LoVo (cell line): ENCODE measurements around the gene VSTM2B.

Experiments used
- DNase-seq: peaks from one replicate; pipeline ENCODE4 v3.0.0-alpha.2; 2016; ENCODE audit warnings: low spot score

VSTM2B gene

GRCh38 chr19:29516358-29516725 is 9.5 kb upstream of the VSTM2B start:
- DNase-seq, result no peak

- DNase-seq, result no peak
These were observed 8.9 kb upstream of the VSTM2B start for GRCh38 chr19:29516821-29517395.

GRCh38 chr19:29517412-29517811 is 8.4 kb upstream of the VSTM2B start:
- DNase-seq, result no peak

DNA sequence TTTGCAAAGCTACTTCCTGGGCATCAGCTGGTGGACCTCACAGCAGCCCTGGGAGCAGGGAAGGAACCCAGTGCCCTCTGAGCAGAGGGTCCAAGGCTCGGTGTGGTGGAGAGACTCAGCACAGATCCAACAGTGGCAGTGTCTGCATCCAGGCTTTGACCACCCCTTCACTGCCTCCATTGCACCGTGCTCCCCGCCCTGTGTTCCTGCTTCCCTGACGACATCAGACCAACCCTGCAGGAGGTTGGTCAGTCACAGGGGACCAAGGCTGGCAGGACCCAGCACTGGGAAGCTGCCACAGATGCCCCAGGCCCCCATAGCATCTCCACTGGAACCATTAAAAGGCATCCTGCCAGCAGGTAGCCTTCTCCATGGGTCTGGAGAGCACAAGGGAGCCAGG is 7.8 kb upstream of the VSTM2B start:
- DNase-seq, result no peak

DNA sequence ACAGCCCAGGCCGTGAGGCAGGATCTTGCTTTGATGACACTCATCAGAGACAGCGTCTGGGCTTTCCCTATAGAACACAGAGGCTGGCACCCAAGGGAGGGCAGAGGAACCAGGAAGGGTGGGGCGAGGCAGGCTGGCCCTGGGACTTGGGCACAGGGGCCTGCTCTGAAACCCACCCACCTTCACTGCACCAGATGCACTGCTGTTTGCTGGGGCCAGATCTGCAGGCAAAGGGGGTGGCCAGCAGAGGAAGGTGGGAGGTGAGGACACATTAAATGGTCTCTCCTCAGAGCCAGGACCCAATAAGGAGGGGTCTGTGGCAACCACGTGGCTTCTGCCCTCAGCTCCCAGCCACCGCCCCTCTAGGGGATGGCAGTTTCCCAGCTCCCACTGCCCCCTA is 6.6 kb upstream of the VSTM2B start:
- no peak for DNase-seq

- DNase-seq, result no peak
These were observed 5.9 kb upstream of the VSTM2B start for GRCh38 chr19:29519931-29520330.

GRCh38 chr19:29520390-29520789 is 5.4 kb upstream of the VSTM2B start:
- DNase-seq, result no peak

- DNase-seq, result no peak
These were observed 4.3 kb upstream of the VSTM2B start for GRCh38 chr19:29521291-29522075.

DNA sequence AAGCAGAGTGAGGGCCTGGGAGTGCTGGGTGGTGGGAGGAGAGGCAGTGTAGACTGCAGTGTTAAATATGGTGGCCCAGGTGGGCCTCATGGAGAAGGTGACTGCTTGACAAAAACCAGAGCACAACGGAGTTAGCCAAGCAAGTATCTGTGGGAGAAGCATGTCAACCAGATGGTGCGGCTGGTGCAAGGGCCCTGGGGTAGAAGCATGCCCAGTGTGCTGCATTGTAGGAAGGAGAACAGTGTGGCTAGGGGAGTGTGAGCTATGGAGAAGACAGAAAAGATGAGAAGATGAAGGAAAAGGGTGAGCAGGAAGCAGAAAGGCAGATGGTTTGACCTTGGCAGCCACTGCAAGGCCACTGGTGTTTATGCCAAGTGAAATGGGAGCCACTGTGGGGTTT is 2.2 kb upstream of the VSTM2B start:
- no peak for DNase-seq

GRCh38 chr19:29524201-29524911 is 1.4 kb upstream of the VSTM2B start:
- DNase-seq, result no peak

DNA sequence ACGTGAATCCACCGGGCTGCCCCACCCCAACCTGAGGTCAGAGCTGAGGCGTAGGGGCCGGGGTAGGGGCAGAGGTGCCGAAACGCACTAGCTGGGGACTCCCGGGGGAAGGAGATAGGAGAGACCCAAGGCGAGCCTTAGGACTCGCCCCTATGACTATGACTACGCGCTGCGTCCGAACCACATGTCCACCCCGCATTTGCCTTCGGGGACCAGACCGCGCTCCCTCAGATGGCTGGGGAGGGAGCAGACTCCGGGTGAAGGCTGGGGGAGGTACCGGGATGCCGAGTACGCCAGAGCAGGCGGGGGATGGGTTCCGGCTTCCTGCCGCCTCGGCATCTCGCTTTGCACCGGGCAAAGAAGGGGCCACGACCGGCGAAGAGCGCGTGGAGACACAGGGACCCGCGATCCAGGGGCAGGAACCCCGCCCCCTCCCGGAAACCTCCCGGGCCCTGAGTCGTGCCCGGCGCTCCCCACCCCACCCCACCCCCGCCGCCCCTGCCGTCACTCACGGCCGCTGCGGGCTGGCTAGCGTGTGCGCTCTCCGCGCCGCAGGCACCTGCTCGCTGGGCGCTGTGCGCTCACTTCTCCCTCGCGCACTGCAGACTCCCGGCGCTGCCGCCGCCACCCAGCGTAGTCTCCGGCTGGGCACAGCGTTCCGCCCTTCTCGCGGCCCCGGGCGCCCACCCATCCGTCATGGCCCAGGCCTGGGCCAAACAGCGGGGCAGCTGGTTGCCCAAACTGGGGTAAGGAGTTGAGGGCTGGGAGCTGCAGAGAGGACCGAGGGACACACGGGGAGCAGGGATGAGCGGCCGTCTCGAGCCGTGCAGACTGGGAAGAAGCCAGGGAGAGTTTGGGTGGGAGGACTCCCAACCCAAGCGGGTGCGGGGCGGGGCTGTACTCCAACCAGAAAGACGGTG is 622 bp upstream of the VSTM2B start:
- no peak for DNase-seq

DNA sequence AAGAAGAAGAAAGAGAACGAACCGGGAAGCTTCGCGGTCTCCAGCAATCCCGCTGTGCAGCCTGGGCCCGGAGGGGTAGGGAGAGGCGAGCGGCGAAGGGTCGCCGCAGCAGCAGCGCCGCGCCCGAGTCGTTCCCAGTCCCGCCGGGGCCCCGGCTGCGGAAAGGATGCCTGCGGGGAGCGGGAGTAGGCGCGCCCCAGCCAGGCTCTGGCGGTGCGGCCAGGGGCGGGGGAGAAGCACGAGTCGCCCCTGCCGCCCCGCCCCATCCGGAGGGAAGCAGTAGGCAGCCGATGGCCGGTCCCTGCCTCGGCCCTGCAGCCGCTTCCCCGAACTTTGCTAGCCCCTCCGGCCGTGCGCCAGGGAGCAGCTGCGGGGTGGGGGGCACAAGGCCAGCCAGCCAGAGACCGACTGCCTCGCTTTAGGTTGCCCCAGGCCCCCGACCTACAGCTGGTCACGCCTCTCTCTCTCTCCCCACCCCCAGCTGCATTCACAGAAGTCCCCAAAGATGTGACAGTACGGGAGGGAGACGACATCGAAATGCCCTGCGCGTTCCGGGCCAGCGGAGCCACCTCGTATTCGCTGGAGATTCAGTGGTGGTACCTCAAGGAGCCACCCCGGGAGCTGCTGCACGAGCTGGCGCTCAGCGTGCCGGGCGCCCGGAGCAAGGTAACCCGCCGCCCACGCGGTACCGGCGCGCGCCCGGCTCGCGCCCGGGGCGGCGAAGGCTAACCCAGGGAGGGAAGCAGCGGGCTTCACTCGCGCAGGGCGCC is 1.1 kb downstream of the VSTM2B start:
- DNase-seq, result no peak

GRCh38 chr19:29527500-29528328 is 1.9 kb downstream of the VSTM2B start:
- no peak for DNase-seq

DNA sequence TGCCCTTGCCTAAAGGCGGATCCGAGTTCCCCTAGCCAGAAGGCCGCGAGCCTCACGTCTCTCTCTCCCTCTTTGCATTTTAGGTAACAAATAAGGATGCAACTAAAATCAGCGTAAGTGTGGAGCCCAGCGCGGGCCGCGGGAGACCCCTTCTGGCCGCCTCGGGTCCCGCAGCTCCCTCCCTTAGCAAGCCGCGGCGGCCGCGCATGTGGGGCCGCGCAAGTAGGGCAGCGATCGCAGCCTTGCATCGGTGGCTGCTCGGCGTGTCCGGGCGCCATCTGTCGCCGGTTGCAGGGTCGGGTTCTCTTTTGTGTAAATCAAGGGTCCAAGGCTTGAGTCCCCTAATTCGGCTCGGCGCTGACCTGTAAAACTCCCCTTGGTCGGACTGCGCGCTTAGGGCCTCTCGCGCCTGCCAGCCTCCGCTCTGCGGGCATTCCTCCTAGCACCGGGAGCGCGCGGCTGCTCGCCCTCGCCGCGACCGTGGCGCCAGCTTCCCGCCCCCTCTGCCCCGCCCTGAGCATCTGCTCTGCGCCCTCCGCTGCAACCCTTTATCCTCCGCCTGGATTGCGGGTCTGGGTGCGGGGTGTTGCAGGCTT is 2.7 kb downstream of the VSTM2B start:
- DNase-seq, result no peak

DNA sequence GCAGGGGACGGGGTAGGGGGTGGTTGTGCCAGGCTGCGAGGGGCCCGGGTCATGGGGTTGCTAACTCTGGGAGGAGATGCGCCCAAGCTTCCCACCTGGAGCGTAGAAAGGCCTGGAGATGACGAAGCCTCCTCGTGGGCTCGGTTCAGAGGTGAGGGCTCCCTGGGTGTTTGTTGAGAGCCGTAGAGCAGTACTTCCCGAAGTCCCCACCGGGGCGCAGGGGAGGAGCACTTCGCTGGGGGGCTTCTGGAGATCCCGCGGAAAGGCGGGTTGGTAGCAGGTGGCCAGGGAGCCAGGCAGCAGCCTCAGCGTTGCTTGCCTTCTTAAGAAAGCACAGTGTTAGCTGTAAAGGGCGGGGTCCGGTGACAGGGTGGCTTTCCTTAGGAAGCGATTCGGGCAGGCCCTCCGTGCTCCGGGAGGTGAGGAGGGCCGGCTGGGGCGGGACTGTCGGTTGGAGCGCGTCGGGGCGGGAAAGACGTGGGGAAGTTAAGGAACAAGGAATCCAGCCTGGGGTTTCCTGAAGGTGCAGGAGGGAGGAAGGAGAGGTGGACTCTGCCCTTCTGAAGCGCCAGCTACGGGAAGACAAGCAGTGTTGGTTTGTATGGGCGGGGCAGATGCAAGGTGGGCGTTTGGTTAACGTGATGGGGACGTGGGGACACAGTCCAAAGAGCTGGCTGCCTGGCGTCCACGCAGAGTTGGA is 3.3 kb downstream of the VSTM2B start:
- no peak for DNase-seq

GRCh38 chr19:29529646-29530539 is 4.1 kb downstream of the VSTM2B start:
- DNase-seq, result no peak

- DNase-seq, result no peak
These were observed 5.0 kb downstream of the VSTM2B start for GRCh38 chr19:29530540-29531457.
